Chondrocyte (in vitro differentiated cells): ENCODE data around the gene SBK1. TPM values are rescaled to one million over a fixed set of nuclear protein-coding genes. Genes with fewer than 3 reads are reported as not detected.
"Not testable (repeated sequence)": the region's sequence is repeated elsewhere in the genome, so short reads cannot be mapped to it uniquely, and the experiment has no call there.

Experiments
- DNase-seq: peaks from one replicate; pipeline ENCODE4 v3.0.0; 2021; ENCODE audit warnings: mixed read lengths, low spot score
- H3K27ac Mint-ChIP-seq: one replicate; pipeline ENCODE4 v1.8.0; 2021; ENCODE audit warnings: mild to moderate bottlenecking, moderate library complexity, mixed read lengths; ENCODE audit not compliant: unreplicated experiment
- H3K27me3 Mint-ChIP-seq: 2 replicates; pipeline ENCODE4 v1.8.0; 2021; ENCODE audit warnings: low read depth, mixed read lengths
- H3K36me3 Mint-ChIP-seq: 2 replicates; pipeline ENCODE4 v1.8.0; 2021; ENCODE audit warnings: low read depth, mixed read lengths
- H3K4me1 Mint-ChIP-seq: 2 replicates; pipeline ENCODE4 v1.8.0; 2021; ENCODE audit warnings: low read depth, mild to moderate bottlenecking, mixed read lengths
- H3K4me3 Mint-ChIP-seq: one replicate; pipeline ENCODE4 v1.8.0; 2021; ENCODE audit warnings: mild to moderate bottlenecking, moderate library complexity, mixed read lengths; ENCODE audit not compliant: unreplicated experiment
- H3K9me3 Mint-ChIP-seq: 2 replicates; pipeline ENCODE4 v1.8.0; 2021; ENCODE audit warnings: low read depth, mixed read lengths
- CTCF ChIP-seq: fragments of 200-600 bp; sonication (generic); IDR thresholded peaks from 2 replicates; pipeline ENCODE4 v1.5.0; 2021; ENCODE audit warnings: antibody characterized with exemption, mild to moderate bottlenecking, moderate library complexity
- total RNA-seq: library from RNA; stranded (reverse); gene quantifications from 3 replicates; pipeline ENCODE4 v1.2.1, GENCODE V29; 2021

The SBK1 gene
- total RNA-seq, 1 donor from 2014 or later, result 1.5 TPM

GRCh38 chr16:28336940-28337710 is 44.8 kb downstream of the SBK1 start:
- H3K9me3 Mint-ChIP-seq, H3K4me3 Mint-ChIP-seq, H3K36me3 Mint-ChIP-seq, H3K27me3 Mint-ChIP-seq, DNase-seq, H3K27ac Mint-ChIP-seq, H3K4me1 Mint-ChIP-seq: not testable (repeated sequence)

- H3K4me1 Mint-ChIP-seq, H3K4me3 Mint-ChIP-seq, DNase-seq, H3K9me3 Mint-ChIP-seq, H3K36me3 Mint-ChIP-seq, H3K27me3 Mint-ChIP-seq, H3K27ac Mint-ChIP-seq: not testable (repeated sequence)
Observed at GRCh38 chr16:28338230-28338629, 45.9 kb downstream of the SBK1 start.

- H3K9me3 Mint-ChIP-seq, H3K27me3 Mint-ChIP-seq, H3K4me1 Mint-ChIP-seq, H3K36me3 Mint-ChIP-seq, H3K4me3 Mint-ChIP-seq, DNase-seq, H3K27ac Mint-ChIP-seq: not testable (repeated sequence)
Observed at GRCh38 chr16:28362600-28362999, 70.3 kb downstream of the SBK1 start.

DNA sequence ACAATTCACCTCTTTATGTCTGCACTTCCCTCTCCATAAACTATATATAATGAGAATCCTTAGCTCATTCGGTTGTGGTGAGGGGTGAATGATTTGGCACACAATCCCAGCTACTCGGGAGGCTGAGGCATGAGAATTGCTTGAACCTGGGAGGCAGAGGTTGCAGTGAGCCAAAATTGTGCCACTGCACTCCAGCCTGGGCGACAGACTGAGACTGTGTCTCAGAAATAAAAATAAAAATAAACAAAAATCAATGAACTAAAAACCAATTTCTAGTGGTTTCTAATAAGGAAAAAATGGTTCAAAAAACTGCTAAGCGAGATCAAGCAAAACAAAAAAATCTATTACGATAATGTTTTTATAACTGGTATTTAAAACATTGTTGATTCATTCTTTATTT is 71.1 kb downstream of the SBK1 start, which contains the start of gene NPIPB6:
NPIPB6 (minus strand) TSS at position 101 of the 400 bp plus-strand sequence. CDS start 686 bp downstream, outside the sequence.
- not testable (repeated sequence) for H3K4me1 Mint-ChIP-seq

DNA sequence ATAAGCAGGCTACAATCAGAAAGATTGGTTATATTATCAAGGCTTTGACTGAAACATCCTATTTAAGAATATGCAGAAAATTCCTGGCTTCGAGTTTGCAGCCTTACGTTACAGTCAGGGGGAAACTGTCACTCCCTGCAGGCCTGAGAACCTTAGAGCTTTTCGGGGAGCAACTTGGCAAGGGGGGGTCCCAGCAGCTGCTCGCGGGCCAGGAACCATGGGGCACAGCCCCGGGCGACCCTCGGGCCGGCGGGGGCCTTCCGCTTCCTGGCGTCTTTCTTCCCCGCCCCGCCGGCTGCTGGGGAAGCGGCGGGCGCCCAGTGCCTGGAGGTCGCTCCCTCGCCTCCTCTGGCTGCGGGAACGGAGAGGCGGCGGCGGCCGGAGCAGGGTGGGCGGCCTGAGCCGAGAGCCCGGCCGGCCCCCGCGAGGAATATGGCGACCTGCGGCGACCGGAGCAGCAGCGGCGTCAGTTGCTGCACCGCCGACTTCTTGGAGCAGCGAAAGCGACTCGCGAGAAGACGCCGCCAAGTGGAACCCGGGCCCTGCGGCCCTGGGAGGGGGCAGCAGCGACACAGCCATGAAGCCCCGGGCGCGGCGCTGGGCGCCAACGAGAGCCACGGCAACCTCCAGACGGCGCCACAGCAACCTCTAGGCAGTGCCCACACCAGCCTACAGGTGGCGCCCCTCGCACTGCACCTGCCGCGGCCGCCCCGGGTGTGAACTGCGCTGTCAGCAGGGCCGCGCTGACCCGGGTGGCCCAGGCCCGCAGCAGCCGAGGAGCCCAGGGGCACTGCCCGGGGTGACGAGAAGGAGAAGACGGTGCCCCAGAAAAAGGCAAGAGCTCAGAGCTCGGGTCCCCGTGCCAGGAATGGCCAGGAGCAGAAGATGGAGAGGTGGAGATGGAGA is 72.2 kb downstream of the SBK1 start:
- not testable (repeated sequence) for H3K27ac Mint-ChIP-seq, H3K4me3 Mint-ChIP-seq, H3K36me3 Mint-ChIP-seq, H3K27me3 Mint-ChIP-seq, H3K4me1 Mint-ChIP-seq, DNase-seq, H3K9me3 Mint-ChIP-seq
- peak; percentile 46 for TF ChIP-seq CTCF

More for the DNA sequence above, 71.1 kb downstream of the SBK1 start, which contains the start of gene NPIPB6:
- not testable (repeated sequence) for DNase-seq, H3K27ac Mint-ChIP-seq, H3K9me3 Mint-ChIP-seq, H3K36me3 Mint-ChIP-seq, H3K27me3 Mint-ChIP-seq, H3K4me3 Mint-ChIP-seq

- H3K27me3 Mint-ChIP-seq, H3K36me3 Mint-ChIP-seq, H3K9me3 Mint-ChIP-seq, H3K4me1 Mint-ChIP-seq, H3K27ac Mint-ChIP-seq, H3K4me3 Mint-ChIP-seq: not testable (repeated sequence)
- DNase-seq, result peak; percentile 78
Observed at GRCh38 chr16:28367926-28368325, 75.6 kb downstream of the SBK1 start.

Other genes starting within 250 kb of the SBK1 start
- gene GSG1L, start 228.8 kb upstream of the SBK1 start, total RNA-seq, result 0.23 TPM in 1 of 3 replicates, not detected in the others
- gene XPO6, start 80.6 kb upstream of the SBK1 start, total RNA-seq, result 124 to 133 TPM (median 128 TPM) in 3 replicates
- 1.9 to 4.6 TPM (median 3.4 TPM) in 3 replicates for gene NPIPB6, start 71.0 kb downstream of the SBK1 start, total RNA-seq
- gene EIF3CL, start 111.3 kb downstream of the SBK1 start, total RNA-seq, result 62.1 to 102 TPM (median 74.2 TPM) in 3 replicates
- gene NPIPB7, start 179.8 kb downstream of the SBK1 start, total RNA-seq, result 0.45 TPM in 1 of 3 replicates, not detected in the others
- 28.0 to 31.7 TPM (median 29.3 TPM) in 3 replicates for gene CLN3, start 199.5 kb downstream of the SBK1 start, total RNA-seq
- gene APOBR, start 202.1 kb downstream of the SBK1 start, total RNA-seq, result 0.07 TPM in 1 of 3 replicates, not detected in the others
- gene IL27, start 214.3 kb downstream of the SBK1 start, total RNA-seq, result not detected in 3 replicates
- gene NUPR1, start 246.4 kb downstream of the SBK1 start, total RNA-seq, result 39.1 to 300 TPM (median 289 TPM) in 3 replicates